Liver (tissue), 9 donors: ENCODE results near the gene IQSEC3. TPM values are rescaled to one million over a fixed set of nuclear protein-coding genes. Genes with fewer than 3 reads are reported as not detected.

ENCODE experiments used
- DNase-seq: peaks from one replicate; pipeline ENCODE4 v3.0.0-alpha.2; 2017; ENCODE audit warnings: low spot score
- H3K27ac ChIP-seq, 2 donors: one replicate each; pipeline ENCODE4 v1.7.0; 2013; ENCODE audit warnings: inconsistent platforms in 2 of 2, low read length in 2 of 2, control low read depth in 1 of 2, low read depth in 1 of 2, mild to moderate bottlenecking in 1 of 2
- H3K27me3 ChIP-seq, 4 donors: one replicate each; pipeline versions ENCODE4 v1.6.1 to v1.7.0; 2013; ENCODE audit warnings: low read length in 3 of 4, inconsistent platforms in 1 of 4, mild to moderate bottlenecking in 1 of 4, moderate library complexity in 1 of 4; ENCODE audit not compliant: control insufficient read depth in 4 of 4, insufficient read depth in 4 of 4
- H3K36me3 ChIP-seq, 4 donors: one replicate each; pipeline versions ENCODE4 v1.6.1 to v1.7.0; 2013; ENCODE audit warnings: low read length in 3 of 4, mild to moderate bottlenecking in 3 of 4, low read depth in 1 of 4, moderate library complexity in 1 of 4; ENCODE audit not compliant: control insufficient read depth in 4 of 4, insufficient read depth in 3 of 4
- H3K4me1 ChIP-seq, 4 donors: one replicate each; pipeline versions ENCODE4 v1.6.1 to v1.7.0; 2013; ENCODE audit warnings: low read length in 3 of 4, mild to moderate bottlenecking in 3 of 4, moderate library complexity in 1 of 4; ENCODE audit not compliant: control insufficient read depth in 4 of 4, insufficient read depth in 4 of 4
- H3K4me3 ChIP-seq, 3 donors: one replicate each; pipeline versions ENCODE4 v1.6.1 to v1.7.0; 2013; ENCODE audit warnings: low read length in 3 of 3, control low read depth in 1 of 3, low read depth in 1 of 3, mild to moderate bottlenecking in 1 of 3
- H3K9ac ChIP-seq, 2 donors: one replicate each; pipeline ENCODE4 v1.7.0; 2013; ENCODE audit warnings: low read length in 2 of 2, mild to moderate bottlenecking in 2 of 2, moderate library complexity in 2 of 2, control low read depth in 1 of 2, low read depth in 1 of 2
- H3K9me3 ChIP-seq, 4 donors: one replicate each; pipeline versions ENCODE4 v1.6.1 to v1.7.0; 2013; ENCODE audit warnings: low read length in 3 of 4; ENCODE audit not compliant: control insufficient read depth in 4 of 4
- EGR1 ChIP-seq, 2 donors: IDR thresholded peaks; 2 replicates each; pipeline ENCODE4 v1.6.1; 2016 to 2018; ENCODE audit warnings: antibody characterized with exemption in 2 of 2, low read depth in 2 of 2
- FOXA1 ChIP-seq: IDR thresholded peaks from 2 replicates; pipeline ENCODE4 v1.6.1; 2016; ENCODE audit warnings: antibody characterized with exemption
- FOXA2 ChIP-seq: IDR thresholded peaks from 2 replicates; pipeline ENCODE4 v1.6.1; 2016; ENCODE audit warnings: antibody characterized with exemption
- GABPA ChIP-seq, 2 donors: IDR thresholded peaks in 1 of 2; conservative IDR thresholded peaks in 1 of 2; 2 replicates each; pipeline ENCODE4 v1.6.1; 2016; ENCODE audit warnings: antibody characterized with exemption in 2 of 2, mild to moderate bottlenecking in 1 of 2, moderate library complexity in 1 of 2
- HNF4A ChIP-seq, 2 donors: conservative IDR thresholded peaks; 2 replicates each; pipeline ENCODE4 v1.6.1; 2016; ENCODE audit warnings: antibody characterized with exemption in 2 of 2, mild to moderate bottlenecking in 2 of 2
- HNF4G ChIP-seq: IDR thresholded peaks from 2 replicates; pipeline ENCODE4 v1.6.1; 2016; ENCODE audit warnings: antibody characterized with exemption
- NR2F2 ChIP-seq: IDR thresholded peaks from 2 replicates; pipeline ENCODE4 v1.6.1; 2016; ENCODE audit warnings: antibody characterized with exemption
- RAD21 ChIP-seq, 2 donors: IDR thresholded peaks; 2 replicates each; pipeline ENCODE4 v1.6.1; 2016; ENCODE audit warnings: antibody characterized with exemption in 2 of 2, mild to moderate bottlenecking in 2 of 2
- RXRA ChIP-seq, 2 donors: IDR thresholded peaks; 2 replicates each; pipeline ENCODE4 v1.6.1; 2017 to 2018; ENCODE audit warnings: antibody characterized with exemption in 2 of 2, mild to moderate bottlenecking in 1 of 2
- SP1 ChIP-seq: IDR thresholded peaks from 2 replicates; pipeline ENCODE4 v1.6.1; 2018; ENCODE audit warnings: antibody characterized with exemption, mild to moderate bottlenecking
- YY1 ChIP-seq: IDR thresholded peaks from 2 replicates; pipeline ENCODE4 v1.6.1; 2016; ENCODE audit warnings: antibody characterized with exemption, mild to moderate bottlenecking
- WGBS: extraction: QIAGEN DNeasy Blood & Tissue Kit; methylation state at CpG from one replicate; pipeline ENCODE4 v1.1.7; 2013; 5-methylcytosine and 5-hydroxymethylcytosine counted together
- polyA plus RNA-seq, 2 donors: library from polyadenylated mRNA; stranded (reverse) in 1 of 2; unstranded in 1 of 2; fragments of 200-250 nt in 1 of 2; fragments of >200 nt in 1 of 2; fragmentation: Nextera tagmentation in 1 of 2; extraction: Ambion mirVana in 1 of 2; gene quantifications; one replicate each; pipeline versions ENCODE4 v1.2.1 to v1.2.3, GENCODE V29; 2013 to 2015
- total RNA-seq, 2 donors: library from RNA; depleted of rRNA; stranded (reverse); fragments of >200 nt; gene quantifications; one replicate each; pipeline ENCODE4 v1.2.3, GENCODE V29; 2014
- TF ChIP-seq, protein P1 (sequence below): IDR thresholded peaks from 2 replicates; pipeline ENCODE4 v1.6.1; 2016; ENCODE audit warnings: antibody characterized with exemption, mild to moderate bottlenecking
- TF ChIP-seq, protein P2 (sequence below): IDR thresholded peaks from 2 replicates; pipeline ENCODE4 v1.6.1; 2016; ENCODE audit warnings: antibody characterized with exemption
- donor health status: healthy.
- donor health status: healthy.
- donor health status: healthy.
- donor health status: healthy.
- donor health status: healthy.

Gene IQSEC3
- total and polyA plus RNA-seq, 4 donors, result under 0.01 to 0.79 (median 0.48) TPM

DNA sequence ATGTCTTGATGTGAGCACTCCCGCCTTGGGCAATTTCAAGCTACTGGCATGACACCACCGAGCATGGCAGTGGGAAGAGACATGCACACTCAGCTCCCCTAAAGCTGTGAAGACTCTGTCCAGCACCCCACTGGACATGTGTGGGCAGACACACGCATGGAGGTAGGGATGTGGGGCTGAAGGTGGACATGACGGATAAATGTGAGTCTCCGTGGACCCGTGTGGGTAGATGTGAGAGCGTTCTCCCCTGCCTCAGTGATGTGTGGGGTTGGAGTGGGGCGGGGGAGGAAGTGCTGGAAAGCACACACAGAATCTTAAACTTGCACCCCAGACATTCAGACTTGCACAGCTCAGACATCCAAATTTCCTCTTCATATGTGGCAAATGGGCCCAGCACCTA is 134.8 kb downstream of the IQSEC3 start:
- DNase-seq, result no peak
- no peak overlapping the region for H3K27ac ChIP-seq
- no peak overlapping the region for H3K9ac ChIP-seq
- 95% methylated on average over 8 of the region's 8 CpGs for WGBS
- H3K4me1 ChIP-seq, result no peaks in the 10 kb centered on the region
- peaks cover 1 to 67% (median 44%) of the 10 kb centered on the region in 4 donors for H3K36me3 ChIP-seq
- TF ChIP-seq RAD21 (IDR thresholded peaks at IDR 0.05) (no peak), HNF4A (conservative IDR thresholded peaks at IDR 0.05) (no peak), FOXA1 (no peak), HNF4G (no peak), FOXA2 (no peak), SP1 (no peak), GABPA (IDR thresholded peaks at IDR 0.05 in 1 of 2, conservative IDR thresholded peaks at IDR 0.05 in 1 of 2) (no peak), YY1 (no peak)
- TF ChIP-seq, protein P1, sequence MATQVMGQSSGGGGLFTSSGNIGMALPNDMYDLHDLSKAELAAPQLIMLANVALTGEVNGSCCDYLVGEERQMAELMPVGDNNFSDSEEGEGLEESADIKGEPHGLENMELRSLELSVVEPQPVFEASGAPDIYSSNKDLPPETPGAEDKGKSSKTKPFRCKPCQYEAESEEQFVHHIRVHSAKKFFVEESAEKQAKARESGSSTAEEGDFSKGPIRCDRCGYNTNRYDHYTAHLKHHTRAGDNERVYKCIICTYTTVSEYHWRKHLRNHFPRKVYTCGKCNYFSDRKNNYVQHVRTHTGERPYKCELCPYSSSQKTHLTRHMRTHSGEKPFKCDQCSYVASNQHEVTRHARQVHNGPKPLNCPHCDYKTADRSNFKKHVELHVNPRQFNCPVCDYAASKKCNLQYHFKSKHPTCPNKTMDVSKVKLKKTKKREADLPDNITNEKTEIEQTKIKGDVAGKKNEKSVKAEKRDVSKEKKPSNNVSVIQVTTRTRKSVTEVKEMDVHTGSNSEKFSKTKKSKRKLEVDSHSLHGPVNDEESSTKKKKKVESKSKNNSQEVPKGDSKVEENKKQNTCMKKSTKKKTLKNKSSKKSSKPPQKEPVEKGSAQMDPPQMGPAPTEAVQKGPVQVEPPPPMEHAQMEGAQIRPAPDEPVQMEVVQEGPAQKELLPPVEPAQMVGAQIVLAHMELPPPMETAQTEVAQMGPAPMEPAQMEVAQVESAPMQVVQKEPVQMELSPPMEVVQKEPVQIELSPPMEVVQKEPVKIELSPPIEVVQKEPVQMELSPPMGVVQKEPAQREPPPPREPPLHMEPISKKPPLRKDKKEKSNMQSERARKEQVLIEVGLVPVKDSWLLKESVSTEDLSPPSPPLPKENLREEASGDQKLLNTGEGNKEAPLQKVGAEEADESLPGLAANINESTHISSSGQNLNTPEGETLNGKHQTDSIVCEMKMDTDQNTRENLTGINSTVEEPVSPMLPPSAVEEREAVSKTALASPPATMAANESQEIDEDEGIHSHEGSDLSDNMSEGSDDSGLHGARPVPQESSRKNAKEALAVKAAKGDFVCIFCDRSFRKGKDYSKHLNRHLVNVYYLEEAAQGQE, result no peak
- TF ChIP-seq, protein P2, sequence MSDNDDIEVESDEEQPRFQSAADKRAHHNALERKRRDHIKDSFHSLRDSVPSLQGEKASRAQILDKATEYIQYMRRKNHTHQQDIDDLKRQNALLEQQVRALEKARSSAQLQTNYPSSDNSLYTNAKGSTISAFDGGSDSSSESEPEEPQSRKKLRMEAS, result no peak
- no peak overlapping the region for H3K4me3 ChIP-seq
- H3K27me3 ChIP-seq, result no peaks in the 10 kb centered on the region
- no peaks in the 10 kb centered on the region for H3K9me3 ChIP-seq

DNA sequence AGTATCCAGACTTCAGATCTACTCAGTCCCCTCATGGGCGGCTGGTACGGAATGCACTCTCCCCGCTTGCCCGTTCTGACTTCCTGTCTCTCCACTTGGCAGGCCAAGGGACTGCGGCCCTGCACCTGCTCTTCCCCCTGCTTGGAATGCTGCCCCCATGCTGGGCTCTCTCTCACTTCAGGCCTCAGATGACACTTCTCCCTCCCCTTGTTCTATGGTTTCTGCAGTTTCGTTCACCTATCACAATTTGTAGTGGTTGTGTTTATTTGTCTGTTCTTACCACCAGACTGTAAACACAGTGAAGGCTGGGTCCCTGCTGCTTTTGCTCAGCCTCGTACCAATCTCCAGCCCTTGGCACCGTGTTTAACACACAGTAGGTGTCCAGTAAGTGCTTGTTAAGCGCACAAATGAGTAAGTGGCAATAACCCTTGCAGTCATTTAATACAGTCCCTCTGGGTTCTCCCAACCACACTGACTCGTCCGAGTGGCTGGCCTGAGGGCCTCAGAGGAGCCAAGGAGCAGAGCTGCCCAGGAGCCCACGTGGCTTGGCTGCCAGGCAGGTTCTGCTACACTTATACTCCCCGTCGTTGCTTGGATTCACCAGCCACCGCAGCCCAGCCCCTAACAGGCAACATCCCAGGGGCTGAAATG is 135.6 kb downstream of the IQSEC3 start:
- no peak overlapping the region for H3K9ac ChIP-seq
- 79% methylated on average over 15 of the region's 15 CpGs for WGBS
- H3K27me3 ChIP-seq, result no peaks in the 10 kb centered on the region
- H3K4me1 ChIP-seq, result no peaks in the 10 kb centered on the region
- peaks cover 1 to 66% (median 50%) of the 10 kb centered on the region in 4 donors for H3K36me3 ChIP-seq
- H3K9me3 ChIP-seq, result no peaks in the 10 kb centered on the region
- no peak for DNase-seq
- no peak for TF ChIP-seq HNF4A (conservative IDR thresholded peaks at IDR 0.05)
- H3K27ac ChIP-seq, result no peak overlapping the region
- no peak overlapping the region for H3K4me3 ChIP-seq

DNA sequence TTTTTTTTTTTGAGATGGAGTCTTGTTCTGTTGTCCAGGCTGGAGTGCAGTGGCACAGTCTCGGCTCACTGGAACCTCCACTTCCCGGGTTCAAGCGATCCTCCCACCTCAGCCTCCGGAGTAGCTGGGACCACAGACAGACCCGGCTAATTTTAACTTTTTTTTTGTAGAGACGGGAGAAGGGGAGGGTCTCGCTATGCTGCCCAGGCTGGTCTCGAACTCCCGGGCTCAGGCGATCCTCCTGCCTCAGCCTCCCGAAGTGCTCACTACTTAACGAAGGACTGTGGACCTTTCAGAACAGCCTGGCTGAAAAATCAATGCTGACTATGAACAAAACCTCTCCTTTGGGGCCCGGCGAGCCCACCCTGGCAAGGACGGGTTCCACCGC is 136.5 kb downstream of the IQSEC3 start:
- no peak overlapping the region for H3K27ac ChIP-seq
- H3K36me3 ChIP-seq, result peaks cover 1 to 58% (median 47%) of the 10 kb centered on the region in 4 donors
- no peak for DNase-seq
- TF ChIP-seq, protein P1, result no peak
- TF ChIP-seq NR2F2 (no peak), HNF4G (no peak), RXRA (IDR thresholded peaks at IDR 0.05) (no peak), SP1 (no peak), EGR1 (IDR thresholded peaks at IDR 0.05; ENCODE audit: low read depth in 2 of 2) (no peak), FOXA1 (no peak), HNF4A (conservative IDR thresholded peaks at IDR 0.05) (no peak)
- TF ChIP-seq, protein P2, result no peak
- 81% methylated on average over 16 of the region's 16 CpGs for WGBS
- no peak overlapping the region for H3K9ac ChIP-seq
- H3K27me3 ChIP-seq, result no peaks in the 10 kb centered on the region
- no peaks in the 10 kb centered on the region for H3K9me3 ChIP-seq
- H3K4me1 ChIP-seq, result peaks cover 0 to under 1% (median 0%) of the 10 kb centered on the region in 4 donors
- peak overlapping the region in 1 of 3 donors; percentile 22 for H3K4me3 ChIP-seq
